Measurements from ENCODE around the gene TMEM252.
A peak's percentile ranks its signal among the peaks of the same experiment; 100 is the strongest.

The TMEM252 gene, protein sequence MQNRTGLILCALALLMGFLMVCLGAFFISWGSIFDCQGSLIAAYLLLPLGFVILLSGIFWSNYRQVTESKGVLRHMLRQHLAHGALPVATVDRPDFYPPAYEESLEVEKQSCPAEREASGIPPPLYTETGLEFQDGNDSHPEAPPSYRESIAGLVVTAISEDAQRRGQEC

GRCh38 chr9:68540712-68541535, at the start of gene TMEM252:
TMEM252 (minus strand) TSS chr9:68540883; CDS start chr9:68540814, 69 bp downstream.
- DNase-seq (ENCODE audit: low read depth in 2 of 2): no peak

DNA sequence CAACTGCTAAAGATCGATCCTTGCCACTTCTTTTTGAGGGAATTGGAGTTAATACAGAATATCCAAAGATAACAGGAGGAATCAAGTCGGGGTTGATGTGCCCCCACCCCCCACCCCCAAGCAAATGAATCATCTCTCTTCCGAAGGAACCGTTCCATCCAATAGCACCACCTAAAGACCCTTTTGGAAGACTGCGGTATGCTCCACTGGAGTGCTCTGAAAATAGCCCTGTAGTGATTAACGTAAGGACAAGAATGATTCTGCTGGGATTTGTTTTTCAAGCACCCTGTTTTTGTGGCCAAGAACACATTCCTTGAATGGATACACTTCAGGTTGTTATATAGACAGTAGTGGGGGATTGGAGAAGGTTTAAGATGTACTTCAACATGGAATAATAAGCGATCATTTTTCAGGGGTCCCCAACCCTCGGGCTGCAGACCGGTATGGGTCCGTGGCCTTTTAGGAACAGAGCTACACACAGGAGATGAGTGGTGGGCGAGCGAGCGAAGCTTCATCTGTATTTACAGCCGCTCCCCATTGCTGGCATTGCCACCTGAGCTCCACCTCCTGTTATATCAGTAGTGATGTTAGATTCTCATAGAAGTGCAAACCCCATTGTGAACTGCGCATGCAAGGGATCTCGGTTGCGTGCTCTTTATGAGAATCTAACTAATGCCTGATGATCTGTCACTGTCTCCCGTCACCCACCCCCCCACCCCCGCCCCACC, 44.5 kb upstream of the TMEM252 start:
- no peak for DNase-seq (ENCODE audit: low read depth in 2 of 2)

GRCh38 chr9:68584189-68585033, 43.7 kb upstream of the TMEM252 start:
- peak; percentile 46 to 53 for DNase-seq (ENCODE audit: low read depth in 2 of 2)

DNA sequence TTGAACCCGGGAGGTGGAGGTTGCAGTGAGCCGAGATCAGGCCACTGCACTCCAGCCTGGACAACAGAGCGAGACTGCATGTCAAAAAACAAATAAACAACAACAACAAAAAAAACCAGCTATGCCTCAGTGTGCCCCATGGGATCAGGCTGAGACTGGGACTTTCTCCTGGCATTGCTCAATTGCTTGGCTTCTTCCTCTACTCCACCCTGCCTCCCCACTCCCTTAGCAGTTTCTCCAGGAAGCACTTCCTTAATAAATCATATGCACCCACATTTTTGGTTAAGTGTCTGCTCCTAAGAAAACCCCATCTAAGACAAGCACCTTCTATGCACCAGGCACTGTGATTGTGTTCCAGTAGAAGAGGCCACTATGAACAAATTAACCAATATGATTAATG, 41.0 kb upstream of the TMEM252 start:
- no peak for DNase-seq (ENCODE audit: low read depth in 2 of 2)

DNA sequence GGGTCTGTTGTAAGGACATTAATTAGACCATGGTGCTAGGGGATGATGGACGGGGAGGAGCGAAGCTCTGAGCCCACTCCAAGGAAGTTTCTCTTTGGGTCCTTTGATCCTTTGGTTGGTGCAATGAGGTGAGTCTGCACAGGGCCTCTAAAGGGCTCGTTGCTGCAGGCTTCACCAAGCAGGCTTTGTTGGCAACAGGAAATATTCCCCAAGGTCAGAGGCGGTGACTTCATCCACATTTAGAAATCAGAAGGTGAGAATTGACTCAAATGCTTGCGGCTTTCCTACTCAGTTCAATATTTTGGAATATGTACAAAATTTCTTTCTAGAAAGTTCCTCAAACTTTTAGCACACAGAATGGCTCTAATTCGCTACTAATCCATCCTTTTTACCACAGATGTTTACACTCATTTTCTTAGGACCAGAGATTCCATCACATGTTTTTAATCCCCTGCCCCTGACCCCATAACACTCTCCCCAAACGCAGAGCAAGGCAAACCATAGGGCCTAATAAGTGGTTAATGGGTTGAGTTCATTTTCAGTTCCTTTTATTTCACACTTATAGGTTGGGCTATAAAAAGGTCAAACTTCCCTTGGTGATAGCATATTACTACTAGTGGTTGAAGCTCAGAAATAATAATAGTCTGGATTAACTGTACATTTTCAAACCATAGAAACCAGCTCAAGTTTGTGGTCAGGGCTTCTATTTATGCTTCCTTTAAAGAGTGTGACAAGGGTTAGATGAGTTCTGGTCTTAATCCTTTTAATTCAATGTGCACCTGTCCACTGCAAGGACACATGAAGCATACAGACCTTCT, 37.3 kb upstream of the TMEM252 start:
- no peak for DNase-seq (ENCODE audit: low read depth in 2 of 2)

- DNase-seq (ENCODE audit: low read depth in 2 of 2): no peak
Measured at GRCh38 chr9:68575817-68576216, 35.1 kb upstream of the TMEM252 start.

GRCh38 chr9:68574150-68574549, 33.5 kb upstream of the TMEM252 start:
- DNase-seq (ENCODE audit: low read depth in 2 of 2): no peak

DNA sequence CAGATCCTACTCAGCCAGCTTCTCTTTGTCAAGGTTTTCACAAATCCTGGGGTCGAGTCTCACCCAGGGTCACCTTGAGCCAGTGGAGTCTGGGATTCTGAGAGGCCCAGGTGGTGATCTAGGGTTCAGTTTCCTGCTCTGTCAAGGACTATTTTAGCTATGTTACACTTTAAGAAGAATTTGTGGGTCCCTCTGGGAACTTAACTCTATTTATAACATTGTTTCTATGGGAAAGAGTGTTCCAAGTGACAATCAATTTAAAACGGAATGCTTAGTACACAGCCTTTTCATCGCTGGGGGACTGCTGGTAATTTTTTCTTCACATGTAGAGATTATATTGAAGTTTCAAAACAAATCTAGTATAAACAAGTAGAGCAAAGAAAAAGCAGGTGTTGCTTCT, 26.9 kb upstream of the TMEM252 start:
- DNase-seq (ENCODE audit: low read depth in 2 of 2): no peak

DNA sequence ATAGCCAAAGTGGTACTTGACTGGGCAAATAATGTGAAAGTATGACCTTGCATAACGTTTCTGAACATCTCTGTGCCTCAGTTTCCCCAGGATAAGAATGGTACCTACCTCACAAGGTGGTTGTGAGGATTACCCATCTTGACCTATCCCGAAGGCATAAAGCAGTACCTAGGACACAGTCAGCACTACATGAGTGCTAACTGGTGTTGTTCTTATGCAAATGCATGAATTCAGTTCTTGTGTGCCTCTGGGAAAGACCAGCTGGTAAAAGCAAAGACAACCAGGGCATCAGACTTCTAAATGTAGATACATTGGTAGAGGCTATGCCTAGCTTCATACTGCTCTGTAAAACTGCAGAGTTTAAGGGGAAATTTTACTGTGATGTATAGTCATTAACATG, 21.8 kb upstream of the TMEM252 start:
- DNase-seq (ENCODE audit: low read depth in 2 of 2): no peak

GRCh38 chr9:68560071-68560844, 19.6 kb upstream of the TMEM252 start:
- no peak for DNase-seq (ENCODE audit: low read depth in 2 of 2)

GRCh38 chr9:68558545-68558944, 17.9 kb upstream of the TMEM252 start:
- no peak for DNase-seq (ENCODE audit: low read depth in 2 of 2)

GRCh38 chr9:68555437-68556150, 14.9 kb upstream of the TMEM252 start:
- no peak for DNase-seq (ENCODE audit: low read depth in 2 of 2)

- no peak for DNase-seq (ENCODE audit: low read depth in 2 of 2)
Measured at GRCh38 chr9:68552700-68553476, 12.2 kb upstream of the TMEM252 start.

DNA sequence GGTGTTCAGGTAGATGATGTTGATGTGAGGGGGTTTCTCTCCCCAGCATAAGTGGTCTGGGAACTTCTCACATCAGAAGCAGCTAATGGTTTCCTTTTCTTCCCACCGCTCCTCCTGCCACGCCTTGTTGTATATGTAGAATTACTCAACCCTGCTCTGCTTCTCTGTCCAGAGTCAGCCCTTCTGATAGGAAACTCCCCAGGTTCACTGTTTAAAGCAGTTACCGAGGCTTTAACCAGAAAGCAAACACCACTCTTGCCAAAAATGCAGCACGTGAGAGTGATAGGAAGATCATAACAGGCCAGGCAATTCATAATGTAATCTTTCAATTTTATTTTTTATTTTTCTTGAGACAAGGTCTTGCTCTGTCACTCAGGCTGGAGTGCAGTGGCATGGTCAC, 10.5 kb upstream of the TMEM252 start:
- no peak for DNase-seq (ENCODE audit: low read depth in 2 of 2)

GRCh38 chr9:68548241-68548640, 7.6 kb upstream of the TMEM252 start:
- no peak for DNase-seq (ENCODE audit: low read depth in 2 of 2)

GRCh38 chr9:68547417-68547816, 6.7 kb upstream of the TMEM252 start:
- no peak for DNase-seq (ENCODE audit: low read depth in 2 of 2)

DNA sequence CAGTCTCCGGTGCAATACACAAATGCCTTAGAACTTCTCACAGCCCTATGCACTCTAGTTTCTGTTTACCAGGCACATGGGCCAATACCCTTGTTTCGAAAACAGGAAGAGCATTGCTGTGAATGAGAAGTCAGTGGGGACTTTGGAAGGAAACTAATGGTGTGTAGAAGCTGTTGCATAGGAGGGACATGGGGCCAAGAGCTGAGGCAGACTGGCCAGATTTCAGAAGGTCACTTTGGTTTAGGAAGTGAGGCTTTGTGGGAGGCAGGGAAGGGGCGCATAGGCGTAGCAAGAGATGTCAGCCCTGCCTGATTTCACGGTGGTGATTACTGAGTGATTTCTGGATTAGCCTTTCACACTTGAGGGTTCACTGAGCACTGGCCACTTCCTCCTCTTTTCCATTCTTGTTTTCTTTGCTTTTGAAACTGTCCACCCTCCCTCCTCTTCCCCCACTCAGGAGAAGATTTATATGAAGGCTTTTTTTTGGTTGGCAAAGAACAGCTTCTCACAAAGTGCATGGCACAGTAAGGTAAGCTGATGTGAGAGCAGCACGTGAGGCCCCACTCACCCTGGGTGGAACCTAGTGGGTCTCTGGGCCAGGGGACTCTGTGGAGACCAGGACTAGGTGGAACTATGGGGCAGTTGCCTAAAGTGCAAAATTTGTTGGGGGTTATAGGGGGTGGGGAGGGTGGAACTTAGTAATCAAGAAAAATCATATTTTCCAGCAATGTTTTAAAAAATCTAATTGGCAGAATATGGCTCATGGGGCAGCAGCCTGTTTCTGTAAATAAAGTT, 6.1 kb upstream of the TMEM252 start:
- DNase-seq (ENCODE audit: low read depth in 2 of 2): no peak
